Activated CD8-positive, alpha-beta memory T cell treated with anti-CD3 and anti-CD28 coated beads for 4 hours (primary cell): ENCODE data around the gene FBXO22.
"Not testable (repeated sequence)": the region's sequence is repeated elsewhere in the genome, so short reads cannot be mapped to it uniquely, and the experiment has no call there.

Experiments
- DNase-seq, 2 donors: peaks; one replicate each; pipeline ENCODE4 v3.0.0-alpha.2; 2020; ENCODE audit warnings: low read depth in 2 of 2

Gene FBXO22

GRCh38 chr15:75981149-75981815, 77.6 kb downstream of the FBXO22 start:
- no peak for DNase-seq

GRCh38 chr15:75982468-75982867, 78.8 kb downstream of the FBXO22 start:
- no peak for DNase-seq

GRCh38 chr15:75984706-75985105, 81.0 kb downstream of the FBXO22 start:
- not testable (repeated sequence) for DNase-seq

GRCh38 chr15:75985971-75986370, 82.3 kb downstream of the FBXO22 start:
- DNase-seq, result no peak

- DNase-seq, result no peak
Measured at GRCh38 chr15:75989045-75989444, 85.4 kb downstream of the FBXO22 start.

GRCh38 chr15:75989875-75990274, 86.2 kb downstream of the FBXO22 start:
- DNase-seq, result no peak
